Activated CD4-positive, alpha-beta T cell treated with anti-CD3 and anti-CD28 coated beads, Interleukin-2, amount 50 U/mL, for 4 hours (primary cell): ENCODE data around the gene ROS1.

ENCODE experiments used
- DNase-seq, 2 experiments: peaks; one replicate each; pipeline ENCODE4 v3.0.0-alpha.2; 2020

ROS1 gene

GRCh38 chr6:117306227-117306790, 119.4 kb downstream of the ROS1 start:
- no peak for DNase-seq

DNA sequence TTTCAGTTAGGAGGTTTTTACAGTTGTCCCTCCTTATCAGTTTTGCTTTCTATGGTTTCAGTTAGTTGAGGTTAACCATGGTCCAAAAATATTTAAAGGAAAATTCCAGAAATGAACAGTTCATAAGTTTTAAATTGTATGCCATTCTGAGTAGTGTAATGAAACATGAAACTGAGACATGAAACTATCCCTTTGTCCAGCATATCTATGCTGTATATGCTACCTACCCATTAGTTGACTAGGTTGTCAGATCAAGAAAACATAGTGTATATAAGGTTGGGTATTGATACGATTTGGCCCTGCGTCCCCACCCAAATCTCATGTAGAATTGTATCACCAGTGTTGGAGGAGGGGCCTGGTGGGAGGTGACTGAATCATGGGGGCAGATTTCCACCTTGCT, 121.3 kb downstream of the ROS1 start:
- no peak for DNase-seq

DNA sequence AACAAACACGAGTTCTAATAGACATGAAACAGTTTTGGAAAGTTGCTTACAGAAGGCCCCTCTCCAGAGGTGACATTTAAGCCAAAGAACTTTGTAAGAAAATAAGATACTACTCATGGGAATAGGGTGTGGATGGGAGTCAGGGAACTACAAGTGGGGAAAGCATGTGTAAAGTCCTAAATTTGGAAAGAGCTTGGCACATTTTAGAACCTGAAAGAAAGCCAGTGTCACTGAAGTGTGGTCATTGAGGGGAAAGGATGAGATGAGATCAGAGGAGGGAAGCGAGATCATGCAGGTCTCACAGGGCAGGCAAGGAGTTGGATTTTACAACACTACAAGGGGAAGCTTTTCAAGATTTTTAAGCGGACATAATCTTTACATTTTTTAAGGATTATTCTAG, 122.4 kb downstream of the ROS1 start:
- no peak for DNase-seq

DNA sequence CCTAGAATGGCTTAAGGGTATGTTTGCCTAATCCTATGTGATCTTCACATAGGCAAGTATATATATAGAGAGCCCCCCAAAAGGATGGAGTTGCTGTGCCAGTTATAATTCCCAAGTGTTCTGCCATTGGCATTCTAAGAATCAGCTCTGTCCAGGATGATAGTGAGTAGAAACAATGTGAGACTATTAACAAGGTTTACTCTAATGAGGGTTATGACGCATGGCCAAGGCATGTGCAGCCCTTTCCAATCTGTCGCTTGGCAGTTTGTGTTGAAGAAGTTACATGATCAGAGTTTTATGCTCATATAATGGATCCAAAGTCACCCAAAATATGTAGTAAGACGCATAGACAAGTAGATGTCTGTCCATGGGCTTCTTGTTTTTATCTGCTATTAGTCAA, 126.8 kb downstream of the ROS1 start:
- no peak for DNase-seq

- DNase-seq = no peak
Measured at GRCh38 chr6:117290173-117290846, 135.4 kb downstream of the ROS1 start.

GRCh38 chr6:117288083-117288715, 137.5 kb downstream of the ROS1 start:
- DNase-seq = no peak

DNA sequence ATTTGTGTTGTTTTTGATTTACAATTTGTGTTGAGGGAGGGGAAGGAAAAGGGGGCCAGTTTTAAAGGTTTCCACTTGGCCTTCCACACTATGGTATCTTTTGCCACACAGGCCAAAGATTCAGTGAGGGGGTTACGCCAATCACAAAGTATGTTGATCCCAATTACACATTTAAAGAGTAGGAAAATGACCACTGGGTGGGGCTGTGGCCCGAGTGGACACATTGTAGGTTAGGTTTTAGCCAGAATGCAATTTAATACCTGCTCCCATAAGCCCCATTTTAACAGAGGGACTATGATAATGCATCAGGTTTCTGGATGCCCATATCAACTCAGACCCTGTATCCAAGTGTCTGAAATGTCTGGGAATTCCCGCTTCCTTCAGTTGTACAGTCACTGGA, 144.8 kb downstream of the ROS1 start:
- no peak for DNase-seq

DNA sequence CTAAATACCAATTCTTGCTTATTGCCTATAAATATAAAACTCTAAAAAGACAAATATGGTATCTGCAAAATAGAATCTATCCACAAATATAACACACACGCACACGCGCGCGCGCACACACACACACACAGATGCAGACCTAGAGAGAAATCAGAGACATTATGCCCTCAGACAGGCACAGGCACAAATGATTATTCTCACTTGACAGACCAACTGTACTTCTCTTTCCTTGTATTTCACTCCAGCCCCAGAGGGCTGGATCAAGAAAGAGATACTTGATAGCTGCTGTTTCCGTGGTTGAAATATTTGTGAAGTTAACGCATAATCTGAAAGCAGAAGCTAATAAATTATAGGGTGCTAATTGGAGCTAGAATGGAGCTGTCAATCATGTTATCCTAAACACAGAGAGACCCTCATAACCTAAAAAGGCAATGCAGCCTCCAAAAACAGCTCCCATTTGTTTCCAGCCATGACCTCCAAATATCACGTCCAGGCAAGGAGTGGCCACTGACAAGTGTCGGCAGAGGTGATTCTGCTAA, 148.9 kb downstream of the ROS1 start:
- no peak for DNase-seq

DNA sequence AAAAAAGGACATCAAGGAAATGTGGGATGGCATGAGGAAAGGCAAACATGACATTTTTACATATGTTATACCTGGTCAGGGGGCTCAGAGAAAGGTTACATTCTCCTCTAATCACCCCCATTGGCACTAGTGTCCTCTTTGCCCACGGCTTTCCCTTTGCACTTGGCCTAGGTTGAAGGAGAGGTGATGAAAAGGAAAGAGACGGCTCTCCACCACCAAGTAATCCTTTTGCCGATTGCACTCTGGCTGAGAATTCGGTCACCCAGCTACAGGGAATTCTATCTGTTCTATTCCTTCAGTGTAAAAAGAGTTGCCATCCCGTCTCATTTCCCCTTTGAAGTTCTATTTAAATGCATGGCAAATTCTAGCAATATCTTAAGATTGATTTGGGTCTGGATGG, 150.0 kb downstream of the ROS1 start:
- no peak for DNase-seq

GRCh38 chr6:117275205-117275604, 150.5 kb downstream of the ROS1 start:
- no peak for DNase-seq

DNA sequence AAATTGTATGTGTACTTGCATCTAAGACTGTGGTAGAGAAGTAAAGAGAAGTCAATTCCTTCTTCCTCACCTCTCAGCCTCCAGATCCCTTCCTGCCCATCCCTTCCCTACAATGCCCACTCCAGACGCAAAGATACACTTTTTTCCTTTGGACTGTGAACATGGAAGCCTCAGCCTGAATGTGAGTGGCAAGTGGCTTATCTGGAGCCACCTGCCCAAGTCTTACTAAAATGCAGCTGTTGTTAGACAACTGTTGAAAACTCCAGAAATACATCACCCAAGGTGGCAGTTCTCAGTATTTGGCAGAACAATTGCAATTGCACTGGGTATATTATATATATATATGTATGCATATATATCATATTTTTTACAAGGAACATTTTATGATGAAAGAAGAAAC, 152.9 kb downstream of the ROS1 start:
- no peak for DNase-seq

DNA sequence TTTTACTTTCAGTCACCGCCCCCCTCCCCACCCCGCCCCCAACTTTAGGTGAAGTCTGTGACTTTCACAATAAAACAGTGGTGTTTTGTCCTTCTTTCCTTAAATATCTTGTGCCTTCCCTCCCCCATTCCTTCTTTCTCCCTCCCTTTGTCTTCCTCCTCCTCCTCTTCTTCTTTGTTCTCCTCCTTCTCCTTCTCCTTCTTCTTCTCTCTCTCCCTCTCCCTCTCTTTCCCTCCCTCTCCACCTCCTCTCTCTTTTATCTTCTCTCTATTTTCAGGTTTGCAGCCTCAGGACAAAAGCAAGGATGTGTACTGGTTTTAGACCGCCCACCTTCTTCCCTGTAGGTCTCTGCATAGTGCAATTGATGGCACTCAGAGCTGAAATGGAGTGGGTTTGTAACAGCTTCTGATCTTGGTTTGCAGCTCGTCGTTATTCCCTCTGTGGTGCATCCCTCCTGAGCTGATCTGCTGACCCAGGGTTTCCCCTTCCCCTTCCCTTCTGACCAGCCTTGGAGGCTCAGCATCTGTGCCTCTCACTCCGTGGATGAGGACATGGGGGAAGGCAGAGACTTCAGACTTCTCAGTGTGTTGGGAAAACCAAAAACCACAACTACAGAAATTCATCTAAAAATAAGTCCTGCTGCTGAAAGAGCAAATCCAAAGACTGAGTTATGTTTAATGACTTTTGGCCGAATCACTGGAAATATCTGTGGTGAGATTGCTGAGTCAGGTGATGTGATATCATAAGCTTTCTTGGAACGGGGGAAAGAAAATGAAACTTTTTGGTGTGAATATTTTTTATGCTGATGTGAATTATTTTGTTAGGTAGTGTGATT, 153.5 kb downstream of the ROS1 start:
- DNase-seq = no peak

- DNase-seq = no peak
Measured at GRCh38 chr6:117270843-117271507, 154.8 kb downstream of the ROS1 start.

DNA sequence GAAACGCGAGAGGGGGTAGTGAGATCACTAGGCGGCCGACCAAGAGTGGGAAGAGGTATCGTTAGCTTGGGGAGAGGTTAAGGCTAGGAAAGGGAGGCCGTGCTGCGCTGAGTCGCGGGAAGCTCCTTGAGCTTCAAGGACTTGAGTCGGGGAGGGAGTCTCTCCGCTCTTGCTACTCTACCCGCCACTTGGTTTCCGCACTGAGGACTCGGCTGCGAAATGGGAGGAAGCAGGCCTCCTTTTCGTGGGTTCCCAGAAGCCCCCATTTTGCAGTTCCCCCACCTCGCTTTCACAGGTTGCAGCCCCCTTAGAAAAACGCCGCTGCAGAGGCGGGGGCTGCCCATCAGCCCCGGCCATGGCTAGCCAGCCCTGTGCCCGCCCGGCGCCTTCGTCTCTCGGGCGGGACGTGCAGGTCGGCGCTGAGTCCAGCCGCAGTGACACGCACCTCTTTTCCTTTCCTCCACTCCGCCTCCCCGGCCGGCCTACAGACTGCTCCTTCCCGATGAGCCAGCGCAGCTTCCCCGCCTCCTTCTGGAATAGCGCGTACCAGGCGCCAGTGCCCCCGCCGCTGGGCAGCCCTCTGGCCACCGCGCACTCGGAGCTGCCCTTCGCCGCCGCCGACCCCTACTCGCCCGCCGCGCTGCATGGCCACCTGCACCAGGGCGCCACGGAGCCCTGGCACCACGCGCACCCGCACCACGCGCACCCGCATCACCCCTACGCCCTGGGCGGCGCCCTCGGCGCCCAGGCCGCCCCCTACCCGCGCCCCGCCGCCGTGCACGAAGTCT, 155.5 kb downstream of the ROS1 start:
- DNase-seq = no peak

- no peak for DNase-seq
Measured at GRCh38 chr6:117269638-117270054, 156.1 kb downstream of the ROS1 start.

DNA sequence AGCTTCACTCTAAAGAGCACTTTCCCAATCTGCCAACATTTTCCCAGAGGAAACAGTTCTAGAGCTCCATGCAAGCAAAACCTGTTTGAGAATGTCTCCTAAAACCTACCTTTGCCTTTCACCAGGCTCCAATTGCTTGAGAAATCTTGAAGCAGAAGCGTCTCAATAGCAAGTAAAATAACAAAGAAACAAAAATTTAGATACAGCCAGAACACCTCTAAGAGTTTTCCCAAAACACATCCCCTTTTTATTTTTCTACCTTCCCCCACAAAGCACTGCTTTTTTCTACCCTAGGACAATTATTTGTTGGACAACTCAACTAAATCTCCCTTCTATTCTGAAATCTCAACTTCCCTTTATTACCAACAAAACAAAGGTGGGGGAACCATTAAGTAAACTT, 156.8 kb downstream of the ROS1 start:
- DNase-seq = no peak

GRCh38 chr6:117267766-117268534, 157.8 kb downstream of the ROS1 start:
- DNase-seq = no peak

DNA sequence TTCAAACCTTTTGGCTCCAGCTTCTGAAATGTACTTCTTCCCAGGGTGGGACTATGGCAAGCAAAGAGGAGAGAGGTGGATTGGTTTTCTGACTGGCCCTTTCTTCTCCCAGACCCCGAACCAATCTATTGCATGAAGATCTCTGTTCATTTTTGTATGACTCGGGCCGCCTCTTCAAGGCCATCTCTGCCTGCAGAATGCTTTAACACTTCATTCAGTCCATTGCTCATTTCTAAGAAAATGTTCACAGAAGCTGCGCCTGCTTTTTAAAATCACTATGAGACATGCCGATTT, 158.7 kb downstream of the ROS1 start:
- no peak for DNase-seq

GRCh38 chr6:117266257-117267053, 159.3 kb downstream of the ROS1 start:
- no peak for DNase-seq

DNA sequence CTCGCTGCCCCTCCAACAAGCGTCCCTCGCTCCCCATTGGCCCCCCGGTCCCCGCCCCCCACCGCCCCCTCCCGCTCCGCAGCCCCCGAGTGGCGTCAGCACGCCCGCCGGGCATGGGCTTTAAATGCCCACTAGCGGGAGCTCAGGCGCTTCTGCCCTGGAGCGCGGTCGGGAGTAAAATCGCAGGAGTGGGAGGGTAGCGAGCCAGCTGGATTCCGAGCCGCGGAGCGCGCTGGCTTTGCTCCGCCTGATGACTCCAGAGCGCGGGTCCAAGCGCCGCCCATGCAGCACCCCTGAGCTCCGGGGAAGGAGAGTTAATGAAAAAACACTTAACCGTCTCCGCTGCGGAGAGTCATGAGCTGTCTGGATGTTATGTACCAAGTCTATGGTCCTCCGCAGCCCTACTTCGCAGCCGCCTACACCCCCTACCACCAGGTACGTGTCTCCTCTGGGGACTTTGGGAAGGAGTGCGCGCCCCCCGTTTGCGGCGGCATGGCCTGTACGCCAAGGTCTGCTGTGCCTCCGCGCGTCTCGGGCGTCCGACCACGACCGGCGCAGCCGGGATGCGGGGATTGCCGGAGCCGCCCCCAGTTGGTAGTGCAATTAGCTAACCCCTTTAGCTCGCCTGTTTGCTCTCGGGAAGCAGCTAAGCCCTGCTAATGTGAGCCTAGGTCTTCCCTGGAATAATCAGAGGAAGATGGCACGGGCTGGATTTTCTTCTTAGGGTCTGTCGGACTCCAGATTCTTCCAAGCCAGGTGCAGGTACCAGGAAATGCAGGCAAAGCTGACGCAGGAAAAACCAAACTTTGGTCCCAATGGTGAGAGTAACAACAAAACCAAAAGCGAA, 160.1 kb downstream of the ROS1 start, which contains the start of gene VGLL2:
Gene VGLL2, plus strand, starts transcription at position 149 of the 847 bp plus-strand sequence. Its CDS starts 206 bp downstream, at position 355.
- no peak for DNase-seq
